SK-N-SH treated with all-trans-retinoic acid at 6 μM for 48 hours (cell line): ENCODE data around the gene LDB2.

Experiments used
- OSR1 ChIP-seq: fragments of 250-450 bp; sonication (Bioruptor Pico); IDR thresholded peaks from 2 replicates; pipeline ENCODE4 v1.8.0; 2022; ENCODE audit warnings: moderate library complexity, mild to moderate bottlenecking, inconsistent platforms
- ZFP3 ChIP-seq: fragments of 250-450 bp; sonication (Bioruptor Pico); IDR thresholded peaks from 2 replicates; pipeline ENCODE4 v1.5.0; 2020; ENCODE audit warnings: mild to moderate bottlenecking, moderate library complexity
- TF ChIP-seq, protein P1 (sequence below): fragments of 250-450 bp; sonication (Bioruptor Pico); IDR thresholded peaks from 2 replicates; pipeline ENCODE4 v1.8.0; 2020; ENCODE audit warnings: mild to moderate bottlenecking, moderate library complexity, borderline replicate concordance

DNA sequence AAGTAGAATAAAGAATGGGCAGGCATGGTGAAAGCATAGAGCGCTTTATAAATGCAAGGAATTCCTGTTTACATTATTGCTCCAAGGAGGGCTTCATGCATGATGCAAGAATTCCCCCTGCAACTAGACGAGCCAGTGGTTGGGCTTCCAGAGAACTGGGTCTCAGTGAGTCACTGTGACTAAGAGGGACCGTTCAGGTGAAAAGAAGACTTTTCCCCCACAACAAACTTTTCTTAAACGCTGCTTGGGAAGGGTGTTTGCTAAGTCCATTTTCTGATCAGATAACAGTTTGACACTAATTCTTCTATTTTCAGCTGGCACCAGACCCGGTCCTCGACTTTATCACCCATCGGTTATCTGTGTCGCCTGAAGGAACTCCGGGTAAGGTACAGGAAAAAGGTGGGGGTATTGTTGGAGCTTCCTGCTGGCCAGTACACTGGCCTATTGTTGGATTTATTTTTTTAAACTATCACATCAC lies 40.1 kb downstream of the LDB2 start:
- TF ChIP-seq ZFP3 (CRISPR knock-in tag) (no peak), OSR1 (CRISPR knock-in tag) (no peak)
- TF ChIP-seq, protein P1, sequence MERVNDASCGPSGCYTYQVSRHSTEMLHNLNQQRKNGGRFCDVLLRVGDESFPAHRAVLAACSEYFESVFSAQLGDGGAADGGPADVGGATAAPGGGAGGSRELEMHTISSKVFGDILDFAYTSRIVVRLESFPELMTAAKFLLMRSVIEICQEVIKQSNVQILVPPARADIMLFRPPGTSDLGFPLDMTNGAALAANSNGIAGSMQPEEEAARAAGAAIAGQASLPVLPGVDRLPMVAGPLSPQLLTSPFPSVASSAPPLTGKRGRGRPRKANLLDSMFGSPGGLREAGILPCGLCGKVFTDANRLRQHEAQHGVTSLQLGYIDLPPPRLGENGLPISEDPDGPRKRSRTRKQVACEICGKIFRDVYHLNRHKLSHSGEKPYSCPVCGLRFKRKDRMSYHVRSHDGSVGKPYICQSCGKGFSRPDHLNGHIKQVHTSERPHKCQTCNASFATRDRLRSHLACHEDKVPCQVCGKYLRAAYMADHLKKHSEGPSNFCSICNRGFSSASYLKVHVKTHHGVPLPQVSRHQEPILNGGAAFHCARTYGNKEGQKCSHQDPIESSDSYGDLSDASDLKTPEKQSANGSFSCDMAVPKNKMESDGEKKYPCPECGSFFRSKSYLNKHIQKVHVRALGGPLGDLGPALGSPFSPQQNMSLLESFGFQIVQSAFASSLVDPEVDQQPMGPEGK (CRISPR knock-in tag), result no peak
